K562 (cell line): ENCODE results near the gene TNIP2.

Source experiments
- RNF2 ChIP-seq: sonication (generic); IDR thresholded peaks from 2 replicates; pipeline ENCODE4 v1.6.1; 2016
- TCF7L2 ChIP-seq: fragments of 150-350 bp; IDR thresholded peaks from 2 replicates; pipeline ENCODE4 v1.6.1; 2016; ENCODE audit warnings: low read depth, mild to moderate bottlenecking, low read length, moderate library complexity
- TF ChIP-seq, protein P1 (sequence below): sonication (generic); formaldehyde crosslinking; IDR thresholded peaks from 2 replicates; pipeline ENCODE4 v1.8.0; 2023; ENCODE audit warnings: mild to moderate bottlenecking, missing genetic modification reagents

DNA sequence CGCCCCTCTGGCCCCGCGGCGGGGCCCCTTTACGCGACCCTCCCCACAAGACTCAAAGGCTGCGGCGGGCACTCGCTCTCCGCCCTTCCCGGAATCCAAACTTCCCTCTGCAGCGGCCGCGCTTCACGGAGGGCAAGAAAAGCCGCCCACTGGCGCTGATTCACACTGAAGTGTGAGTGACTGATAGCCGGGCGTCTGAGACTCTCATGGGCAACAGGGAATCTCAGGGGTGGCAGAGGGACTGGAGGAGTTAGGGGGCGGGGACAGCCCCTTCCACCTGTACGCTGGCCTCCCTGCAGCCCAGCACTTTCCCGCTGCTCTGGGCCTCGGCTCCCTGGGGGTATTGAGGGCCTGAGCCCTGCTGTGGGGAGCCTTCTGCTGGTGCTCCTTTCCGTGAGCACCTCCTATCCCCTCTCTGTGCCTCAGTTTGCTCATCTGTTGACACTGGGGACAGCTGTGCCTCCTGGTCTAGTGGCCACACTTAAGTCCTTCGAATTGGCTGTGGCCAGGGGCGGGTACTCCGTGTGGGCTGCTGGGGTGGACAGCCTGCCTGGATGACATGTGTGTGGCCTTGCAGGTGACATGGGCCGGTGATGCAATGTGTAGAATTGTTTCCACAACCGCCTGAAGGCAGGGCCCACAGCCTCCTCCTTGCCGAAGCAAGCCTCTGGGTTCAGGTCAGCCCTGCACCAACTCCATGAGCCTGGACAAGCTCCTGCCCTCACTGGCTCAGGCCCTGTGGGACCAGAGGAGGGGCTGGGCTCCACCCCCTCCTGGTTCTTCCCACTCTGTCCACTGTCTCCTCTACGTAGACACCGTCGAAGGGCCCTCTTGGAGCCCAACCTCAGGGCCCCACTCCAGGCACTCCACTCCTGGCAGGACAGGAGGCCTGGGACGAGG is 37.7 kb upstream of the TNIP2 start:
- TF ChIP-seq RNF2 (no peak), TCF7L2 (no peak)
- TF ChIP-seq, protein P1, sequence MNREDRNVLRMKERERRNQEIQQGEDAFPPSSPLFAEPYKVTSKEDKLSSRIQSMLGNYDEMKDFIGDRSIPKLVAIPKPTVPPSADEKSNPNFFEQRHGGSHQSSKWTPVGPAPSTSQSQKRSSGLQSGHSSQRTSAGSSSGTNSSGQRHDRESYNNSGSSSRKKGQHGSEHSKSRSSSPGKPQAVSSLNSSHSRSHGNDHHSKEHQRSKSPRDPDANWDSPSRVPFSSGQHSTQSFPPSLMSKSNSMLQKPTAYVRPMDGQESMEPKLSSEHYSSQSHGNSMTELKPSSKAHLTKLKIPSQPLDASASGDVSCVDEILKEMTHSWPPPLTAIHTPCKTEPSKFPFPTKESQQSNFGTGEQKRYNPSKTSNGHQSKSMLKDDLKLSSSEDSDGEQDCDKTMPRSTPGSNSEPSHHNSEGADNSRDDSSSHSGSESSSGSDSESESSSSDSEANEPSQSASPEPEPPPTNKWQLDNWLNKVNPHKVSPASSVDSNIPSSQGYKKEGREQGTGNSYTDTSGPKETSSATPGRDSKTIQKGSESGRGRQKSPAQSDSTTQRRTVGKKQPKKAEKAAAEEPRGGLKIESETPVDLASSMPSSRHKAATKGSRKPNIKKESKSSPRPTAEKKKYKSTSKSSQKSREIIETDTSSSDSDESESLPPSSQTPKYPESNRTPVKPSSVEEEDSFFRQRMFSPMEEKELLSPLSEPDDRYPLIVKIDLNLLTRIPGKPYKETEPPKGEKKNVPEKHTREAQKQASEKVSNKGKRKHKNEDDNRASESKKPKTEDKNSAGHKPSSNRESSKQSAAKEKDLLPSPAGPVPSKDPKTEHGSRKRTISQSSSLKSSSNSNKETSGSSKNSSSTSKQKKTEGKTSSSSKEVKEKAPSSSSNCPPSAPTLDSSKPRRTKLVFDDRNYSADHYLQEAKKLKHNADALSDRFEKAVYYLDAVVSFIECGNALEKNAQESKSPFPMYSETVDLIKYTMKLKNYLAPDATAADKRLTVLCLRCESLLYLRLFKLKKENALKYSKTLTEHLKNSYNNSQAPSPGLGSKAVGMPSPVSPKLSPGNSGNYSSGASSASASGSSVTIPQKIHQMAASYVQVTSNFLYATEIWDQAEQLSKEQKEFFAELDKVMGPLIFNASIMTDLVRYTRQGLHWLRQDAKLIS (CRISPR knock-in tag) = no peak
